Stimulated activated CD8-positive, alpha-beta memory T cell treated with anti-CD3 and anti-CD28 coated beads, Interleukin-4, amount 100 ng/mL, for 24 hours (primary cell): Measurements from ENCODE around the gene HDAC3.

ENCODE experiments used
- DNase-seq: peaks from one replicate; pipeline ENCODE4 v3.0.0-alpha.2; 2020; ENCODE audit warnings: low read depth

The HDAC3 gene

DNA sequence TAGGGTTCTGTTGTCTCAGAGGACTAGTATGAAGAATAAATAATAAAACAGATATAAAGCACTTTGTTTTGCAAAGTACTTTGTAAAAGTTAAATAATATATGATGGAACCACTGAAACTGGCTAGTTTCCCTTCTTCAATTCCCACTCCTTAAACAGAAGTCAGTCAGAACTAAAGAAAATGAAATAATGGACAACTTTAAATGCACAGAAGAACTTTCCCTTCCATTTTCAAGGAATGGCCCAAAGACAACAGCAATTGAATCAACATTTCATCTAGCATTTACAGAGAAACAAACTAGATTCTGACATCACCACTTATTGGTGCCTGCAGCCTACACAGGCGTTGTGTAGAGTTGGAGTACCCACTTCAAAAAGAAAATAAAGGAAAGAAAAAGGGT, 34.0 kb downstream of the HDAC3 start:
- no peak for DNase-seq

DNA sequence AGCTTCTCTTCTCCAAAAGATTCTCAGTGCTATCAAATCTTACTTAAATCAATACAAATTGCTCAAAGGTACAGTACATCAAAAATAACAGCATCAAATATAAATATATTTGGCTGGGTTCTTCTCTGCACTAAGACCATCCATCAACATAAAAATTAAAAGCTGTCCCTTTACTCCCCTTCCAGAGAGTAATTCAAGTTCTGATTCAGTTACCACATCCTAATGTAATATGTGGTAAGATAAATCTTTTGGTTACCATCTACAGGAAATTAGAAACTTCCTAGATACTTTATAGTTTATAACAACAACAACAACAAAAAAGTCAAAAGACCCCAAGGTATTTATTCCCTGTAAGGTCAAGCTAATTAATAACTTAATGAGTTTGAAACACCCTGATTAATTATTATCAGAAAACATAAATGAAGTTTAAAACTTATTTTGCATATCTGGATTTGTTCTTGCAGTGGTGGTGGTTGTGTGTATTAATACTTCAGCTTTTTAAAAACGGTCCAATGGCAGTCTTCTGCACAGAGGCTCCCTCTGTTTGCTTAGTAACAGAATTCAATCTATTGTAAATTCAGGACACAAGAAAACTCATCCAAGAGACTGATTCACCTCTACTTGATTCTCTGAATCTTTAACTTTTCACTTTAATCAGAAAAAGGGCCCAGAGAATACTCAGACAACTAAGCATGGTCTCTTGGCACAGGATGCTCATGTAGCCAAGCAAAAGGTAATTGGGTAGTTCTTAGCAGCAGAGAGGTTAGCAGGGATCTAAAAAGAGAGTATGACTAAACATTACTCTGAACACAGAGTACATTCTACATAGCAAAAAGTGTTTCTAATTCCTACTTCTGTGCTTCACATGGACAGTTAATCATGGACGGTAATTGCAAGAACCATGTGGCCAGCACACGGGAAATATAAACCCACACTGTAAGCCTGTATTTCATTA, 38.0 kb downstream of the HDAC3 start:
- no peak for DNase-seq

DNA sequence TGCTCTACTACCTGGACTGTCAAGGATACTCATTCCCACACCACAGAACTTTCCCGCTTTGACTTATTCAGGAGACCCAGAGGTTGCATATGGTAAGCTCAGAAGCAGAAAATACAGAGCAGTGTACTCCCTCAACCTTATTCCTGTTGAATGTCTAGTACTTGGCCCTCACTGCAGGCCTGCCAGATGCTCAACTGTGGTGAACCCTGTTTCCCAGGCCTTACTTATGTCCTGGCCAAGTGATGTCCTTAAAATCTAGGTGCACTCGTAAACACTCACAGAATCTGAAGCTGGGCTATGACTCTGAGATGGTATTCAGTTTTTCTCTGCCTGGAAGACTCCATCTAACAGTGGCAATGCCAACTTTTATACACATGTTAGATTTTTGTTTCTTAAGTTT, 38.8 kb downstream of the HDAC3 start:
- DNase-seq: no peak

DNA sequence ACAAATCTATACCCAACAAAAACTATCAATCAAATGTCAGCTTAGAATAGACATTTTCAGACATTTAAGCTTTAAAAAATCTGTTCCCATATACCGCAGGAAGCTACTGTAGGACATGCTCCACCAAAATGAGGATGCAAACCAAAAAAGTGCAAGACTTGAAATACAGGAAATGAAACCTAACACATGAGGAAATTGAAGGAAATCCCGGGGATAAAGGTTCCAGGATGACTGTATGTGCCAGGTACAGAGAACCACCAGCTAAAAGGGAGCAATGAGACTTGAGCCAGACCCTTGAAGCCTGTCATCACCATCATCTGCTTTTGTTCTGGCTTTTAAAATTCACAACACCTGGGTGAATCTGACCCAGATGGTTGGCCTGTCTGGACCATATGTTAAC, 39.3 kb downstream of the HDAC3 start:
- no peak for DNase-seq

DNA sequence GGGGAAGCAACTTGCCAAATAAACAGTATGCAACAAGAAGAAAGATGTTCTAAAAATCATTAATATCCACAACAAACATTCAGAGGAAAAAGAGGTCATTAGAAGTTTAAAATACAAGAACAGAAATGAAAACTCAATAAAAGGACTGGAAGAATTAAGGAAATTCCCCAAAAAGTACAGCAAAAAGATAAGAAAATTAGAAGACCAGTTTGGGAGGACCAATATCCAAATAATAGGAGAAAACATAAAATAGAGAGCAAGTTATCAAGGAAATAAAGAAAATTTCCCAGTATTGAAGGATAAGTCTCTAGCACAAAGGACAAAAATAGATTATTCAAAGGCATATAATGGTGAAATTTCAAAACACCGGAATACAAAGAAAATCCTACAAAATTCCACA, 39.8 kb downstream of the HDAC3 start:
- DNase-seq: no peak

DNA sequence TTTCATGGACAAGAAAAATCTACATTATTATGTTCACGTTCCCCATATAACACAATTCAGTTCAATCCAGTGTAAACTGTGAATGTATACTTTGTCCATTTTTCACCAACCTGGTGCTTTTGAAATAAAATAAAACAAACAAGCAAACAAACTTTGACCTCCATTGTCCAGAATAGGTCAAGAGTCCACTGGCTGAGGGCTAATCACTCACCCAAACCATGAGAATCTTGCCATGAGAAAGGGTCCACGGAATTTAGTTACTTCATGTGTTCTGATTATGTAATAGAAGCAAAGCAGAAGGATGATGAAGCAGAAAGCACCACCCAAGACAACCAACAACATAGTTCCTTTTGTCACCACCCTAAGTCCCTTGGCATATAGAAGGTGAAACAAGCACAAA, 46.5 kb downstream of the HDAC3 start:
- no peak for DNase-seq

DNA sequence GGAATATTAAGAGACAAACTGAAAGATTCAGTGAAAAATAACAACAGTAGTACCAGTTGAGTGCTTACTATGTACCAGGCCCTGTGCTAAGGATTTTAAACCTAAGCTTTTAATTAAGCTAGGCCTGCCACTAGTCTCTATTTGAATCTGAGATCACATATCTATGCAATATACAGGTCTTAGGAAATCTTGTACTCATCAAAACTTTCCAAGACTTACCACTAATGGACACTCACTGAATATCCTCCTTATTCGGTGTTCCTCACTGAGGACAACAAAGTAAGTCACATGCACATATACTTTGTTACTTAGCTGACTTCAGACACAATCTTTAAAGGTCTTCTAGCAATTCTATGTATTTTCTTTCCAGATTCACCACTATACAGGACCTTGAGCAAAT, 50.4 kb downstream of the HDAC3 start:
- DNase-seq: no peak

DNA sequence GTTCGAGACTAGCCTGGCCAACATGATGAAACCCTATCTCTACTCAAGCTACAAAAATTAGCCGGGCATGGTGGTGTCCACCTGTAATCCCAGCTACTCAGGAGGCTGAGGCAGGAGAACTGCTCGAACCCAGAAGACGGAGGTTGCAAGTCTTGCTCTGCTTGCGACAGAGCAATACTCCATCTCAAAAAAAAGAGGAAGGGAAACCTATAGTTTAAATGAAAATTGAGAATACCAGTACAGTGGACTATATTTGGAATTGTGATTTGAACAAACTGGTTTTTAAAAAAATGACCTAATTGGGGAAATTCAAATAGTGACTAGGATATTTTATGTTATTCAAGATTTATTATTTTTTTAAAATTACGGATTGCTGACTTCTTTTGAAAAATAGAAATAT, 51.1 kb downstream of the HDAC3 start:
- no peak for DNase-seq

DNA sequence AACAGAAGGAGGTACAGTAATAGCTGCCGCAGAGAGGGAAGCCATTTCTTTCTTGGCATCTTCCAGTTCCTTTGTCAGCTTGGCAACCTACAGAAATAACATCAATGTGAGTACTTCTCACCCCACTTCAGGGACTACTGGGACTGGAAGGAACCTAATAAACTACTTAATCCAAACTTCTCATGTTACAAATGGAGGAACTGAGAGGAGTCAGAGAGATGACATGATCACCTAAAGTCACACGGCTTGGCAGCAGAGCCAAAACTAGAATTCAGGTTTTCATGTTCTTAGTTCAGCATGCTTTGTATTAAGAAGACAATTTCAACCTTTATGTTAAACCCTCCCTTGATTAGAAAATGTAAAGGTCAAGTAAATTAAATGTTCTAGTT, 62.5 kb downstream of the HDAC3 start:
- DNase-seq: no peak

DNA sequence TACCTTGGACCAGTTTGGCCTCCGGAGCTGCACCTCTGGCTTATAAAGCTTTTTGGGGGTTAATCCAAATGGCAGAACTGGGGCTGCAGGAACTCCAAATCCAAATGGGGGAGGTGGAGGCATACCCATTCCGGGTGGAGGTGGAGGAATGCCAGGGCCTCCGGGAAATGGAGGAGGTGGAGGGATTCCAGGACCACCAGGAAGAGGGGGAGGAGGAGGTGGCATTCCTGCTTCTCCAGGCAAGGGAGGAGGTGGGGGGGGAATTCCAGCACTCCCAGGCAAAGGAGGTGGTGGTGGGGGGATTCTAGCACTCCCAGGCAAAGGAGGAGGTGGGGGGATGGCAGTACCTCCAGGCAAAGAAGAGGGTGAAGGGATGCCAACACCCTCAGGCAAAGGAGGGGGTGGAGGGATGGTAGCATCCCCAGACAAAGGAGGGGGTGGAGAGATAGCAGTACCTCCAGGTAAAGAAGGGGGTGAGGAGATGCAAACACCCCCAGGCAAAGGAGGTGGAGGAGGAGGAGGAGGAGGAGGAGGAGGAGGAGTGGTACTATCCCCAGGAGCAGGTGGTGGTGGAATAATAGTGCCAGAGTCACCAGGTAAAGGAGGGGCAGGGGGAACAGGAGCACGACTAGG, 63.0 kb downstream of the HDAC3 start:
- no peak for DNase-seq
